OCI-LY1 (cell line): Measurements from ENCODE around the gene FAM120A.

Experiments used
- H2AFZ ChIP-seq: fragments of 200-600 bp; sonication (generic), shearing (Covaris generic); 2 replicates; pipeline ENCODE4 v1.6.0; 2014; ENCODE audit warnings: antibody characterized with exemption, mild to moderate bottlenecking, low read length
- H3F3A ChIP-seq: fragments of 200-600 bp; sonication (generic), shearing (Covaris generic); 2 replicates; pipeline ENCODE4 v1.6.0; 2014; ENCODE audit warnings: mild to moderate bottlenecking, antibody characterized with exemption, low read length, moderate library complexity; ENCODE audit not compliant: insufficient read depth
- H3K27ac ChIP-seq: fragments of 200-600 bp; sonication (generic); 2 replicates; pipeline ENCODE4 v1.5.1; 2014; ENCODE audit warnings: low read length, mixed run types, mild to moderate bottlenecking, low read depth; ENCODE audit not compliant: poor library complexity, severe bottlenecking
- H3K27me3 ChIP-seq: fragments of 200-600 bp; sonication (generic); 2 replicates; pipeline ENCODE4 v1.6.0; 2014; ENCODE audit warnings: antibody characterized with exemption, mild to moderate bottlenecking, low read length, moderate library complexity; ENCODE audit not compliant: insufficient read depth
- H3K36me3 ChIP-seq: fragments of 200-600 bp; sonication (generic); 2 replicates; pipeline ENCODE4 v1.6.1; 2014; ENCODE audit warnings: mild to moderate bottlenecking, antibody characterized with exemption, low read length, moderate library complexity, mixed read lengths; ENCODE audit not compliant: insufficient read depth
- H3K4me1 ChIP-seq: fragments of 200-600 bp; sonication (generic); 2 replicates; pipeline ENCODE4 v1.5.1; 2014; ENCODE audit warnings: mild to moderate bottlenecking, low read length, moderate library complexity; ENCODE audit not compliant: insufficient read depth, severe bottlenecking
- H3K4me2 ChIP-seq: fragments of 200-600 bp; sonication (generic), shearing (Covaris generic); 2 replicates; pipeline ENCODE4 v1.6.1; 2014; ENCODE audit warnings: low read length
- H3K4me3 ChIP-seq: fragments of 200-600 bp; sonication (generic); 2 replicates; pipeline ENCODE4 v1.5.1; 2014; ENCODE audit warnings: low read length, low read depth, mild to moderate bottlenecking, mixed read lengths; ENCODE audit not compliant: poor library complexity, severe bottlenecking
- H3K79me2 ChIP-seq: fragments of 200-600 bp; shearing (Covaris generic); 2 replicates; pipeline ENCODE4 v1.6.1; 2016; ENCODE audit warnings: mixed run types, low read length, mixed read lengths; ENCODE audit not compliant: insufficient read depth
- H3K9ac ChIP-seq: fragments of 200-600 bp; sonication (generic), shearing (Covaris generic); 2 replicates; pipeline ENCODE4 v1.6.1; 2014; ENCODE audit warnings: mild to moderate bottlenecking, low read length, mixed read lengths
- H3K9me2 ChIP-seq: fragments of 200-600 bp; sonication (generic), shearing (Covaris generic); 2 replicates; pipeline ENCODE4 v1.6.1; 2014; ENCODE audit warnings: low read depth, mild to moderate bottlenecking, low read length, mixed read lengths
- H3K9me3 ChIP-seq: fragments of 200-600 bp; shearing (Covaris generic); 2 replicates; pipeline ENCODE4 v1.6.1; 2014; ENCODE audit warnings: low read length, mixed read lengths
- H4K20me1 ChIP-seq: fragments of 200-600 bp; sonication (generic), shearing (Covaris generic); 2 replicates; pipeline ENCODE4 v1.6.0; 2016; ENCODE audit warnings: mild to moderate bottlenecking, low read length; ENCODE audit not compliant: insufficient read depth
- CTCF ChIP-seq: fragments of 200-600 bp; sonication (generic), shearing (Covaris generic); IDR thresholded peaks from 2 replicates; pipeline ENCODE4 v1.5.1; 2017; ENCODE audit warnings: mild to moderate bottlenecking, antibody characterized with exemption, low read length, moderate library complexity, mixed read lengths
- EZH2 ChIP-seq: fragments of 200-600 bp; sonication (generic), shearing (Covaris generic); IDR thresholded peaks from 2 replicates; pipeline ENCODE4 v1.8.0; 2017; ENCODE audit warnings: borderline replicate concordance, mixed run types, mild to moderate bottlenecking, antibody characterized with exemption, low read length, moderate library complexity, mixed read lengths

Gene FAM120A

DNA sequence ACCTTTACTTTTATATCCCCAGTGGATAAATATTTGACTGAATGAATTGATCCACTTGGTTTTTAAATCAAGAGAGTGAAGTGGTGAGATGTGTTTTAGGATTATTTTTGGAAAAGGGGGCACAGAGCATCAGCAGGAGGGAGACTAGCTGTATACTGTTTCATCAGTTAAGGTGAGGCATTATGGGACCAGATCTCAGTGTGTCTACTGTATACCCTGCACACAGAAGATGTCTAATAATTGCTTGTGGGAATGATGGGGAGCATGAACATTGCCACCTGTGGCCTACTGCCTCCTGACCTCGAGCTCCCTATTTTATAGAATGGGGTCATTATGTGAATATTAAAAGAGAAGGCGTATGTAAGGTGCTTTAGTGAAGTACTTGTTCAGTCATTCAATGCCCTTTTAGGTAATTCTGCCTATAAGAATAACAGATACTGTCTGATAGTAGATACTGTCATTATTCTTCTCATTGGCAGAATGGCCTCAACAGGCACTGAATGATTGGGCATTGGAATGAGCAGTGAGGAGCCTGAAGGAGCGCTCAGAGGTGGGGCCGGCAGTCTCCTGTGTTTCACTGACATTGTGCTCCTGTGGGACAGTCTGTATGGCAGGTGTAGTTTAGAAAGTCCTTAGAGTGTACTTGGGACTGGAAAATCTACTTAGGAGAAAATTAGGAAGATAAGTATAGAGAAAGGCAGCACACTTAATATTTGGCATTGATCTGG is 49.2 kb downstream of the FAM120A start:
- H3K4me3 ChIP-seq, result no peak overlapping the region
- H3K27ac ChIP-seq, result no peak overlapping the region
- H3K4me1 ChIP-seq, result peaks cover 33% of the 10 kb centered on the region
- no peaks in the 10 kb centered on the region for H4K20me1 ChIP-seq
- peaks cover 4% of the 10 kb centered on the region for H3K79me2 ChIP-seq
- no peak overlapping the region for H3K9ac ChIP-seq
- peak overlapping the region; percentile 32; the same call in 1 of the 2 replicates for H3K4me2 ChIP-seq
- H3K9me3 ChIP-seq, result no peaks in the 10 kb centered on the region
- no peaks in the 10 kb centered on the region for H3K9me2 ChIP-seq
- peaks cover 93% of the 10 kb centered on the region for H3K36me3 ChIP-seq
- no peak for TF ChIP-seq CTCF
- no peak for TF ChIP-seq EZH2
- no peaks in the 10 kb centered on the region for H3K27me3 ChIP-seq
- no peaks in the 10 kb centered on the region for H3F3A ChIP-seq
- H2AFZ ChIP-seq, result no peak overlapping the region

DNA sequence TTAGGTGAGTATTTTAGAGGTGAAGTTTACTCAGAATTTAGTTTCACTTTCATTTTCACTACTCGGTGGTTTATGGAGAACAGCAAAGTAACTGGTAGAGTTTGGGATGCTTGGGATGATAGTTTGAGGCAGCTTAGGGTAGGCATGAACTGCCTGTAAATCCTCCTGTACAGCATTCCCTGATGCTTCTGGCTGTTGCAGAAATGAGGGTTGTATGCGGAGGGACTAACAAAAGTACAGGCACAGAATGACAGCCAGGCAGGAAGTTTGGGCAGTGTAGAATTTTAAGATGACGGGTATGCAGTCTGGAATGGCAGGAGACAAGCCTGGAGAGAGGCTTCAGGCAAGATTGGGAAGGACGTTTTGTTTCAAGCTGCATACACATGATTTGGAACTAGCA is 49.9 kb downstream of the FAM120A start:
- Histone ChIP-seq H3K79me2 (peaks cover 11% of the 10 kb centered on the region), H4K20me1 (no peaks in the 10 kb centered on the region), H2AFZ (no peak overlapping the region), H3F3A (no peaks in the 10 kb centered on the region), H3K4me2 (peak overlapping the region; percentile 32; the same call in 1 of the 2 replicates), H3K27me3 (no peaks in the 10 kb centered on the region), H3K36me3 (peaks cover 89% of the 10 kb centered on the region), H3K9me2 (no peaks in the 10 kb centered on the region), H3K9me3 (no peaks in the 10 kb centered on the region), H3K27ac (no peak overlapping the region), H3K4me1 (peaks cover 36% of the 10 kb centered on the region), H3K4me3 (no peak overlapping the region), H3K9ac (no peak overlapping the region)
- TF ChIP-seq EZH2 (no peak), CTCF (no peak)

- Histone ChIP-seq H3K9ac (no peak overlapping the region), H3K9me3 (no peaks in the 10 kb centered on the region), H3K79me2 (peaks cover 11% of the 10 kb centered on the region), H3K4me3 (no peak overlapping the region), H3K9me2 (no peaks in the 10 kb centered on the region), H3K36me3 (peaks cover 70% of the 10 kb centered on the region), H3K4me2 (no peak overlapping the region), H3K27ac (no peak overlapping the region), H3F3A (no peaks in the 10 kb centered on the region), H3K4me1 (peaks cover 36% of the 10 kb centered on the region), H2AFZ (no peak overlapping the region), H4K20me1 (no peaks in the 10 kb centered on the region), H3K27me3 (no peaks in the 10 kb centered on the region)
- no peak for TF ChIP-seq EZH2
- no peak for TF ChIP-seq CTCF
Measured at GRCh38 chr9:93503381-93503780, 51.9 kb downstream of the FAM120A start.
